Fibroblast of pulmonary artery (primary cell): ENCODE results near the gene MCF2L.

ENCODE experiments used
- DNase-seq: peaks from one replicate; pipeline ENCODE4 v3.0.0-alpha.2; 2010; ENCODE audit warnings: low read depth
- H3K4me3 ChIP-seq: replicated peaks from 2 replicates; pipeline ENCODE4 v1.5.1; 2011; ENCODE audit warnings: low read depth, mild to moderate bottlenecking, control low read depth, low read length, moderate library complexity
- CTCF ChIP-seq: IDR thresholded peaks from 2 replicates; pipeline ENCODE4 v1.5.1; 2011; ENCODE audit warnings: mild to moderate bottlenecking, control low read depth, low read length, inconsistent platforms; ENCODE audit errors: missing control alignments

Gene MCF2L

GRCh38 chr13:113017506-113018215 lies 48.6 kb downstream of the MCF2L start:
- no peak overlapping the region for H3K4me3 ChIP-seq
- DNase-seq = no peak
- no peak for TF ChIP-seq CTCF

- TF ChIP-seq CTCF = no peak
- no peak for DNase-seq
- H3K4me3 ChIP-seq = no peak overlapping the region
Measured at GRCh38 chr13:113018676-113019465, 49.9 kb downstream of the MCF2L start.

GRCh38 chr13:113020323-113021080 lies 51.5 kb downstream of the MCF2L start:
- no peak for DNase-seq
- TF ChIP-seq CTCF = no peak
- H3K4me3 ChIP-seq = no peak overlapping the region

GRCh38 chr13:113021391-113021790 lies 52.4 kb downstream of the MCF2L start:
- TF ChIP-seq CTCF = no peak
- DNase-seq = no peak

GRCh38 chr13:113021811-113022210 lies 52.8 kb downstream of the MCF2L start:
- no peak overlapping the region for H3K4me3 ChIP-seq
- TF ChIP-seq CTCF = no peak
- DNase-seq = no peak

More at GRCh38 chr13:113021391-113021790, 52.4 kb downstream of the MCF2L start:
- no peak overlapping the region for H3K4me3 ChIP-seq

DNA sequence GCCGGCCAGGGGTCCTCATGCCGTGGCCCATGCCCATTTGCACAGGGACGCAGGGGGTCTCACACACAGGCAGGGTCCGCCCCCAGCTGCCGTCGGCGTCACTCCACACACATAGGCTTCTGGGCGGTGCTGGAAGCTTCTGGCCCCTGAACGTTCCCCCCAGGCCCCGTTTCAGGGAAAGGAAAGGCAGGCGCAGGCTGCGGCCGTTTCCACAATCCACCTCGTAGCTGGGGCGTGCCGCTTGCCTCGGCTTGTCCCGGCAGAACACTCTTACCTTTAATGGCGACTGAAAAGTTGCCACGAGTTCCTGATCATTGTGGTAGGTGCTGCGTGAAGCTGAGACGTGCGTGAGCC lies 53.4 kb downstream of the MCF2L start:
- no peak for TF ChIP-seq CTCF
- DNase-seq = no peak

More for the DNA sequence above, 53.4 kb downstream of the MCF2L start:
- H3K4me3 ChIP-seq = no peak overlapping the region
